H7 (cell line): ENCODE measurements around the gene CISD2. TPM values are rescaled to one million over a fixed set of nuclear protein-coding genes. Genes with fewer than 3 reads are reported as not detected.
"Not testable (repeated sequence)": the region's sequence is repeated elsewhere in the genome, so short reads cannot be mapped to it uniquely, and the experiment has no call there.

Experiments used
- DNase-seq: peaks from one replicate; pipeline ENCODE4 v3.0.0; 2012
- H3K27me3 ChIP-seq: 2 replicates; pipeline ENCODE4 v1.6.0; 2011; ENCODE audit warnings: mild to moderate bottlenecking, low read length; ENCODE audit not compliant: control insufficient read depth, insufficient read depth
- H3K36me3 ChIP-seq: replicated peaks from 2 replicates; pipeline ENCODE4 v1.5.1; 2011; ENCODE audit warnings: low read length; ENCODE audit not compliant: control insufficient read depth, insufficient read depth
- H3K4me3 ChIP-seq: 2 replicates; pipeline ENCODE4 v1.5.1; 2011; ENCODE audit warnings: low read depth, mild to moderate bottlenecking, control low read depth, low read length, moderate library complexity; ENCODE audit not compliant: insufficient read depth
- total RNA-seq: library from RNA; depleted of rRNA; stranded (reverse); fragments of >200 nt; shearing (Covaris generic); gene quantifications from 2 replicates; pipeline ENCODE4 v1.2.3, GENCODE V29; 2014

The CISD2 gene
- total RNA-seq, 1 experiment from 2014 or later, result 41.3 TPM

- Histone ChIP-seq H3K4me3 (no peak overlapping the region), H3K27me3 (no peaks in the 10 kb centered on the region), H3K36me3 (no peaks in the 10 kb centered on the region)
- no peak for DNase-seq
Observed at GRCh38 chr4:102832105-102832504, 36.7 kb upstream of the CISD2 start.

- no peaks in the 10 kb centered on the region for H3K27me3 ChIP-seq
- no peak for DNase-seq
- H3K36me3 ChIP-seq, result no peaks in the 10 kb centered on the region
- H3K4me3 ChIP-seq, result no peak overlapping the region
Observed at GRCh38 chr4:102832667-102833066, 36.1 kb upstream of the CISD2 start.

- Histone ChIP-seq H3K4me3 (no peak overlapping the region), H3K27me3 (no peaks in the 10 kb centered on the region), H3K36me3 (no peaks in the 10 kb centered on the region)
- no peak for DNase-seq
Observed at GRCh38 chr4:102836596-102836995, 32.2 kb upstream of the CISD2 start.

GRCh38 chr4:102842367-102842766 lies 26.4 kb upstream of the CISD2 start:
- DNase-seq, result no peak
- H3K36me3 ChIP-seq, result no peaks in the 10 kb centered on the region
- H3K27me3 ChIP-seq, result no peaks in the 10 kb centered on the region
- H3K4me3 ChIP-seq, result no peak overlapping the region

- Histone ChIP-seq H3K27me3 (no peaks in the 10 kb centered on the region), H3K36me3 (no peaks in the 10 kb centered on the region)
Observed at GRCh38 chr4:102843273-102843672, 25.5 kb upstream of the CISD2 start.

GRCh38 chr4:102843938-102844337 lies 24.9 kb upstream of the CISD2 start:
- no peak overlapping the region for H3K4me3 ChIP-seq
- DNase-seq, result no peak
- H3K27me3 ChIP-seq, result no peaks in the 10 kb centered on the region
- no peaks in the 10 kb centered on the region for H3K36me3 ChIP-seq

More at GRCh38 chr4:102843273-102843672, 25.5 kb upstream of the CISD2 start:
- DNase-seq, result no peak
- no peak overlapping the region for H3K4me3 ChIP-seq

- Histone ChIP-seq H3K27me3 (no peaks in the 10 kb centered on the region), H3K36me3 (no peaks in the 10 kb centered on the region), H3K4me3 (no peak overlapping the region)
- DNase-seq, result no peak
Observed at GRCh38 chr4:102847687-102848086, 21.1 kb upstream of the CISD2 start.

GRCh38 chr4:102849579-102850104 lies 19.1 kb upstream of the CISD2 start:
- H3K27me3 ChIP-seq, result no peaks in the 10 kb centered on the region
- H3K36me3 ChIP-seq, result no peaks in the 10 kb centered on the region
- no peak for DNase-seq
- no peak overlapping the region for H3K4me3 ChIP-seq

GRCh38 chr4:102850370-102850769 lies 18.4 kb upstream of the CISD2 start:
- no peak overlapping the region for H3K4me3 ChIP-seq
- H3K36me3 ChIP-seq, result no peaks in the 10 kb centered on the region
- DNase-seq, result no peak
- no peaks in the 10 kb centered on the region for H3K27me3 ChIP-seq

GRCh38 chr4:102858828-102859464 lies 9.8 kb upstream of the CISD2 start:
- Histone ChIP-seq H3K4me3 (no peak overlapping the region), H3K36me3 (no peaks in the 10 kb centered on the region; the same call in 1 of the 2 replicates), H3K27me3 (no peaks in the 10 kb centered on the region)
- DNase-seq, result no peak

GRCh38 chr4:102860611-102861324 lies 8.0 kb upstream of the CISD2 start:
- Histone ChIP-seq H3K36me3 (no peaks in the 10 kb centered on the region; the same call in 1 of the 2 replicates), H3K27me3 (no peaks in the 10 kb centered on the region), H3K4me3 (no peak overlapping the region)
- DNase-seq, result no peak

GRCh38 chr4:102862016-102862415 lies 6.8 kb upstream of the CISD2 start:
- H3K4me3 ChIP-seq, result no peak overlapping the region
- DNase-seq, result no peak
- no peaks in the 10 kb centered on the region for H3K27me3 ChIP-seq
- no peaks in the 10 kb centered on the region; the same call in 1 of the 2 replicates for H3K36me3 ChIP-seq

- Histone ChIP-seq H3K27me3 (no peaks in the 10 kb centered on the region), H3K36me3 (no peaks in the 10 kb centered on the region; the same call in 1 of the 2 replicates), H3K4me3 (no peak overlapping the region)
- DNase-seq, result no peak
Observed at GRCh38 chr4:102862747-102863146, 6.0 kb upstream of the CISD2 start.

GRCh38 chr4:102865327-102865726 lies 3.5 kb upstream of the CISD2 start:
- DNase-seq, H3K4me3 ChIP-seq, H3K27me3 ChIP-seq, H3K36me3 ChIP-seq: not testable (repeated sequence)
